ENCODE results near the gene CLPSL2.

GRCh38 chr6:35817515-35817914, 41.1 kb downstream of the CLPSL2 start:
- TF ChIP-seq CTCF (conservative IDR thresholded peaks at IDR 0.05) = no peak
- no peak for TF ChIP-seq ZFX (IDR thresholded peaks at IDR 0.05)
